Limb (tissue), 2 donors: ENCODE results near the gene BMP6.

Experiments
- DNase-seq, 2 donors: peaks; one replicate each; pipeline ENCODE4 v3.0.0-alpha.2; 2016; ENCODE audit errors: extremely low spot score in 2 of 2

BMP6 gene

DNA sequence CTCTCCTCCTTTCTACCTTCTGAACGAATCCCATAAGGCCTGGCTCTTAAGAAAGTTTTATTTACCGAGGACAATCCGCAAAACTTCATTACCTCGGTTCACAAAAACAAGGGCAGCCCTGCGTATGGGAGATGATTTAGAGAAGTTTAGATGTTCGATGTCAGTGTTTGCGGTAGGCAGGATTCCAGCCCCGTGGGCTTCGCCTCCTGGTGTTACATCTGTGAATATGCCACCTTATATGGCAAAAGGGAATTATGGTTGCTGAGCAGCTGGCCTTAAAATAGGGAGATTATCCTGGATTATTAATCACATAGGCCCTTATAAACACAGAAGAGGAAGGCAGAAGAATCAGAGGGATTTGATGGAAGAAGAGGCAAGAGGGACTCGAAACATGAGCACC is 21.1 kb downstream of the BMP6 start:
- no peak for DNase-seq

DNA sequence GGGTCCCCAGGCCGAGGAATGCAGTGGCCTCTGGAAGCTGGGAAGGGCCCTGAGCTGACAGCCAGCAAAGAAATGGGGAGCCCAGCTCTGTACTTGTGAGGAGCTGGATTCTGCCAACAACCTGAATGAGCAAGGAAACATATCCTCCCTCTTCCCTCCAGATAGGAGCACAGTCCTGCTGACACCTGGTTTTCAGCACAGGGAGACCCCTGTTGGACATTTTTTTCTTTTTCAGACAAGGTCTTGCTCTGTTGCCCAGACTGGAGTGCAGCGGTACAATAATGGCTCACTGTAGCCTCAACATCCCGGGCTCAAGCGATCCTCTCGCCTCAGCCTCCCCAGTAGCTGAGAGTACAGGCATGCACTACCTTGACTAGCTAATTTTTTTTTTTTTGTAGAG is 21.5 kb downstream of the BMP6 start:
- no peak for DNase-seq

DNA sequence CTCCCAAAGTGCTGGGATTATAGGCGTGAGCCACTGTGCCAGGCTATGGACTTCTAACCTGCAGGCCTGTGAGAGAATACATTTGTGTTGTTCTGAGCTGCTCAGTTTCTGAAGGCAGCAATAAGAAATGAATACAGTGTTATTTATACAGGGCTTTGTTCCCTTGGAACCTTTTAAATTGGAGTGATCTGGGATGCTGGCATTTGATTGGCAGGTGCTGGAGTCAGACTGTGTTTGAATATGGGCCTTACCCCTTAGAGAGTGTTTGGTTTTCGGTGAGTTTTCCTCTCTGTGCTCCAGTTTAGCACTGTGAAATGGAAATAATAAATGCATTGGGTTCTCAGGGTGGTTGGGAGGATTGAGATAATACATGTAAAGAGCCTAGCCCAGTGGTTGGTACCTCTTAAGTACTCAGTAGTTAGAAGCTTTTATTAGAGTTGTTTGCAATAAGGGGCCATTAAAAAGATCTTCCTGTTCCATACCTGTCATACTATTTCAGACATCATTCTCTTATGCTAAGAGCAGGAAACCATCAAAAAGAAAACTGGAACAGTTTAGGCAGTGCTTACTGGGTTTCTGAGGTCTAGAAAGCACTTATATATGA is 22.1 kb downstream of the BMP6 start:
- DNase-seq, result no peak

DNA sequence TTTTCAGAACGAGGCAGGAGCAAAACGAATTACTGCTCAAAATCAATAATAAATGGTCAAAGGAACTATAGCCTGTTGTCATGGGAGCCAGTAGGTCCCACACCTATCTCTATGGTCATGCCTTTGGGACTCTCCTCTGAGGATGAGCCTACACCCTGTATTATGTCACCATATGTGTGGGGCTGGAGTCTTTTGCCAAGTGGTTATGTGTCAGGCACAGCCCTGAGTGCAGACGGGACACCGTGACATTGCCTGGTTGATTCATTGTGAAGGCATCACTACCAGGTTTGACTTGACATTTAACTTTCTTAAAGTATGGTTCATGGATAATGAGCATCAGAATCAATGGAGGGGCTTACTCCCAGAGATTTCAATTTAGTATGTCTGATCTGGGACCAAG is 23.6 kb downstream of the BMP6 start:
- DNase-seq, result no peak

DNA sequence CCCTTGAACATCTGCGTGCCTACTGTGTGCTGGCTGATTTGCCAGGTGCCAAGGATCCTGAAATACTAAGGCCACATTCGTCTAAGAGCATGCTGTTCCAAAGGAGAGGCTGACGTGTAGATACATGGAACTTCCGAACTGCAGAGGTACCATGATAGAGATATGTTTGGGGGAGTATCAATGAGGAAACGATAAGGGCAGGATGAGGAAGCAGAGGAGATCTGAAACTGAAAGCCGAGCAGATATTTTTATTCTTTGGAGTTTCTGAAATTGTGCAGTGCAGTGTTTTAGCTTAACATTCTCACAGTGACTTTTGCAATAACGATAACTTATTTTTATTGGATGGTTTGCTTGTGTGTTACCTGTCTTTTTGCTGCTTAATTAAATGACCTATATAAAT is 24.3 kb downstream of the BMP6 start:
- no peak for DNase-seq

DNA sequence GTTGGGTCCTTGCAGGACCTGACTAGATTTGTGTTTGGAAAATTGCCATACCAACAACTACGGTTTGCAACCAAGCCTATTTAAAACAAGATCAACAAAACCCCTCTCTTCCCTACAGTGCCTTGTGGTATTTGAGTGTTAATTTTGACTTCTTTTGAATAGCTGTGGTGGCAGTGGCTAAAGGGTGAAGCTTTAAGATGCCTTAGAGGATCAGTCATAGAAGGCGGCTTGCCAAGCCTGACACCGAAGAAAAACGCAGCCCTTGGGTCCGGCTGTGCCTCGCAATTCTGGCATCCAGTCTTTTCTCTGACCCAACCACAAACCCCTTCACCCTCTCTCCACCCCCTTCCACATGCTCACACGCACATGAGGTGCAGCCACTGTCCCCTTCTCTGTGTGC is 32.6 kb downstream of the BMP6 start:
- DNase-seq, result no peak

DNA sequence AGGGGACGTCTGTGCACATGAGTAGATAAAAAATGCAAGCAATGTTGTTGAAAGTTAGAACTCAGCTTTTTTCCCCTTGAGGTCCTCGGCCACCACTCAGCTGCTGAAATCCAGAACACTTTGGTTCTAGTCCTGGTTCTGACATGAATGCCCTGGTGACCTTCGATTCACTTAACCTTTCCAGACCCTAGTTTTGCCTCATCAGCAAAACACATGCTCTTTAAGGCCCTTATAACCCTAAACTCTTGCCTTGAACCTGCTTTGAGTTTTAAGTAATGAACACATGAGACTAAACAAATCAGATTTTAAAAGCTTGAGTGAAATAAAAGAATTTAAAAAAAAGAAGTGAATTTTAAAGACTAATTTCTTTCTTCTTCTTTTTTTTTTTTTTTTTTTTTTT is 33.4 kb downstream of the BMP6 start:
- no peak for DNase-seq

DNA sequence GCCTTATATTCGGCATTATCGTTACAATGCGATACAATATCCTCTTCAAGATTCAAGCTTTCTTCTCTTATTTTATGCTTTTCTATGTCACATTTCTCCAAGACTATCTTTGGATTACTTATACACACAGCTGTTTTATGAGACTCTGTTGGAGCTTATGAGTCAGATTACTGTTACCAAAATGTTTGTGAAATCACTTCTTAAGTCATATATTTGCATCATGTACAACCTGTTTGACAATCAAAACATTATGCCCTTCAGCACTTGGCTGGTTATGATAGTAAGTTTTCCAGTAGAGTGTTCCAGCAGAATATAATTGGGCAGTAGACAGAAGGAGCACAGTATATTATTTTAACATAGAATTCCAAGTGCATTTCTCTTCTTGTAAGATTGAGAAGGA is 35.2 kb downstream of the BMP6 start:
- DNase-seq, result no peak

DNA sequence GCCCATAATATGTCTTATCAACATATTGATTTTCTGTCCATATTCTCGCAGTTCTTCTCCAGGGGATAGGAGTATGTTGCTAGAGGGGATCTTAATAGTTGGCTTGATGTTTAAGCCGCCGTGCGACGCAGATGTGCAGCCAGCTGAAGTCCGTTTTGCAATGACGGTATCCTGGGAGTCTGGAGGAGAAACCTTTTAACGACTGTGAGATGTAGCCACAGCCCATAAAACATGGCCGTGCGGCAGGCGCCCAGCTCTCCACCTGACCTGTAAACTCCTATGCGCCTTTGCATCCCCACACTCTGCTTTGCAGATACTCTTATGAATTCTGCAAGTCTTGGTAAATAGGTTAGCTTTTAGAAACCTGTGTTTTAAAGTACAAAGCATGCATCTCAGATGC is 36.9 kb downstream of the BMP6 start:
- DNase-seq, result no peak

DNA sequence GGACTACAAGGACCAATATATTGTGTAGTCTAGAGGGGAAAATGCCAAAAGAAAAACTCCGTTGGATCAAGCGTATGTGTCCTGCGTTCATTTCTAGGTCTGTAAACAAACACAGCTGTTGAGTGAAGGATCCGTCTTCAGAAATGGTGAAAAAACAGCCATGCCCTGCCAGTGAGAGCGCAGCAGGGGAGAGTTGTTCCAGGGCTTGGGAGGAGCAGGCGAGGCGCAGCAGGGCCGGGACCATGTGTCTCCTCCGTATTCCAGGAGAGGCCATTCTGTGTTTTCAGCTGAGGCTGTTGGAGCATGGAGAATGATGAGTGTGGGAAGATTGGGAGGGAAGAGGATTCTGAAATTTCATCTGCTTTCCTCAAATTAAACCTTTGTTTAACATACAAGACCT is 38.0 kb downstream of the BMP6 start:
- DNase-seq, result no peak

DNA sequence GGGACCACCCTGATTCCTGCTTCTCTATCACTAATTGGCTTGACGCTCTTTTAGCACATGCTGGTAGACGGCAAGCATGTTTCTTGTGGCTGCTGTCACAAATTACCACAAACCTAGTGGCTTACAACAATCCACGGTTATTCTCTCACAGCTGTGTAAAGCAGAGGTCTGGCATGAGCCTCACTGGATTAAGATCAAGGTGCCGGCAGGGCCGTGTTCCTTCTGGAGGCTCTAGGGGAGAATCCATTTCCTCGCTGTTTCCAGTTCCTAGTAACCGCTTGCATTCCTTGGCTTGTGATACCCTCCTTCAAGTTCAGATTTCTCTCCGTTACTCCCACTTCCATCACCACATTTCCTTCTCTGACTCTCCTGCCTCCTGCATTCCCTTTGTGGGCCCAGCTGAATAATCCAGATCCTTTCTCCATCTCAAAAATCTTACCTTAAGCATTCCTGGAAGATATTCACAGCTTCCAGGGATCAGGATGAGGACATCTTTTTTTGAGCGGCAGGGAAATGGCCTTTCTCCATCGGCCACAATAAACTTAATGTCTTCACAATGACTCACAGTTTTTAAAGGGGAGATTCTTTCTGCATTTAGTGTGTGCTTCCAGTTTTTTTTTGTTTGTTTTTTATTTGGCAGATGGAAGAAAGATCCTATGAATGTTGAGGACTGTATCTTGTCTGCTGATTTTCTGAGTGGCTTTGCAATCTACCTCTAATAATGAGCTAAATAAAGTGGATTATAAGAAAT is 39.9 kb downstream of the BMP6 start:
- no peak for DNase-seq

DNA sequence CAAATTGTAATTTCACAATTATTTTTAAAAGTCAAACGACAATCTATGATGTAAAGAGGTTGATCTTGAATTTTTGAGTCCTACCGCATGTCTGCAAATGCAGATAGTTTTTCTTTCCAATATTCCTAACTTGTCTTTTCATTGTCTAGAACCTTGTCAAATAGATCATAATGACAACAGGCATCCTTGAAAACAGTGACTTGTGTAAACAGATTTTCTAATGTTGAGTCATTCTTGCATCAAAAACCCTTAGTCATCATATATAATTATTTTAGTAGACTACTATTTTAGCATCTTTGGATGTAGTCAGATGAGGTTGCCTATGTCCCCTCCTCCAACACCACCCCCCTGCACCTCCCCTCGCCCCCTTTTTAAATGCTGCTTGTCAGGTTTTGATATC is 43.8 kb downstream of the BMP6 start:
- no peak for DNase-seq

DNA sequence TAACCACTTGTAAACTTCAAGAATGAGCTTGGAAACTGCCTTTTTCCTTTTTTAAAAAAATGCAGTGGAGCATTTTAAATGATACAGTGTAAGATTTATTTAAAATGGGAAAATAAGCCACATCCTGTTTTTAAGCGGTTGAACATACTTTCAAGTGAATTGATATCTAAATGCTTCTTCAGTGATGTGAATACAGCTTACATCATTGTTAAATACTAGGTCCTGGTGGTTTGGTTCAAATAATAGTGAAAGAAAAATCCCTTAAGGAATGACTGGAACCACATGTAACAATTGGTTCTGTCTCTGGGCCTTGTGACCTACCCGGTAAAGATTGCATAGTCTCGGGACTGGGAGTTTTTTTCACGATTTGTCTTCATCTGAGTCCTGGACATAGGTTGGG is 44.2 kb downstream of the BMP6 start:
- DNase-seq, result no peak

DNA sequence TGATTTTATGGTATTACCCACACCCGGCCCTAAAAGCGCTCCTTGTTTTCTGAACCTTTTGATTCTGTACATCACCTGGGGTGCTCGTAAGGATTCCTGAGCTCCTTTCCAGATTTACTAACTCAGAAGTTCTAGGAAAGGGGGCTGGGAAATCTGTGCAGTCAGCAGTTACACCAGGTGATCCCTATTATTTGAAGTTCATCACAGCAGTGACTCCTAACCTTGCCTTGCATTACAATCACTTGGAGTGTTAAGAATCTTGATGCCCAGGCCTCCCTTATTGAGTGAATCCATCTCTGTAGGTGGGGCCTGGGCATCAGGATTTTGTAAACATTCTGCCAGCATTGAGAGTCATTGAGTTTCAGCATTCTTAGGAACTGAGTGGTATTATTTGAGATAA is 44.7 kb downstream of the BMP6 start:
- no peak for DNase-seq

DNA sequence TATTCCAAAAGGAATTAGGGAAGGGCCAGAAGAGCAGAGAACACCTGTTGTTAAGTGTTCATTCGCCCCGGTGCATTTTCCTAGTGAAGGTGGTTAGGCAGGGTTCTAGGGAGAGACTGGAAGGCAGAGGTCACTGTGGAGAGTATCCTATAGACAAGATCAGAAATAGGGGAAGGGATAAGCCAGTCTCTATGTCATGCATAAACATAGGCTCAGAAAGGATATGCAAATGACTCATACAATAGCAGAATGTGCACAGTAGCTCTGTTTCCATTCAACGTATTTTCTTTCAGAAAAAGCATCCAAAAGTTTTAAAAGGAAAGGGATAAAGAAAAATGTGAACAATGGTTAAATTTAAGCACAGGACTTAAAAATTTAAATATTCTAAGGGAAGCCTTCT is 47.4 kb downstream of the BMP6 start:
- DNase-seq, result no peak

DNA sequence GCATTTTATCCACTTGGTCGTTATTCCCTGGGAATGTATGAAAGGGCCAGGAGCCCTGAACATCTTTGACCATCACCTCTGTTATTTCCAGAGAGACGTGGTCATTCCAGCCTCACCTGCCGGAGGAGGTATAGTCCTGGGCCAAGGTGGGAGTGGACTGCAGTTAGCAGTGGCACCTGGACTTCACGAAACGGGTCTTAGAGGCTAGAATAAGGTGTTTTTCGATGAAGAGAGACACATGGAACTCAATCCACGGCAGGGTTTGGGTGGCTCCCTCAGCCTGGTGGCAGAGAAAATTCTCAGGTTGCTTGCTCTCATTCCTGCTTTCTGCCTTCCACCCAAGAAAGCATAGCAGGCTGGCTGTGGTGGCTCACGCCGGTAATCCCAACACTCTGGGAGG is 48.0 kb downstream of the BMP6 start:
- no peak for DNase-seq

DNA sequence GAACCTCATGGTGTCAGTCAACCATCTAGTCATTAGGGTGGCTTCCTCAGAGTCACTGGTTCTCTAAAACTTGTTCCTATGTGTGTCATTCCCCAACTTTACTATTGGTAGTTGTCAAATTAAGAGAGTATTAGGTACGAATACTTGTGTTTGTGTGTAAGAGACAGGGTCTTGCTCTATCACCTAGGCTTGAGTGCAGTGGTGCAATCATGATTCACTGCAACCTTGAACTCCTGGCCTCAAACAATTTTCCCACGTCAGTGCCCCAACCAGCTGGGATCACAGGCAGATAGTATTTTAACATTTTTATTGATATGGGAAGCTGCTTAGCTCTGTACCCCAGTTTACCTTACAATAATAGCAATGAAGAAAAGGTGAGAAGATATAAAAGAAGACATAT is 50.6 kb downstream of the BMP6 start:
- no peak for DNase-seq

DNA sequence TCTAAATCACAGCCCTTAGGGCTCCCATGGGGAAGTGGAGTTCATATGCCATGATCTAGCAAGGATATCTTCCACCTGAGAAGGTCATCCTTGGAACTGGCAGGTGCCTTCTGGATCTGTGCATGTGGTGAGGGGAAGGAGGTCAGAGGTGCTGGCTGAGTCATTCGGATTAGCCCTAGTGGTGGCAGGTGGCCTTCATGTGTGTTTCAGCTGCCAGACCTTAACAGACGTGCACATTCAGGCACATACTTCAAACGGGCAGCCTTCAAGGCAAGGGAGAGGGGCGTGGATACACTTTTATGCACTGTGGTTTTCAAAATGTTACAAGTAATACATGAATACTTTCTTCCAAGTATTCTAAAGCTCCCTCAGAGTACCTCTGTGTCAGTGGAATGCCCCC is 51.2 kb downstream of the BMP6 start:
- no peak for DNase-seq

DNA sequence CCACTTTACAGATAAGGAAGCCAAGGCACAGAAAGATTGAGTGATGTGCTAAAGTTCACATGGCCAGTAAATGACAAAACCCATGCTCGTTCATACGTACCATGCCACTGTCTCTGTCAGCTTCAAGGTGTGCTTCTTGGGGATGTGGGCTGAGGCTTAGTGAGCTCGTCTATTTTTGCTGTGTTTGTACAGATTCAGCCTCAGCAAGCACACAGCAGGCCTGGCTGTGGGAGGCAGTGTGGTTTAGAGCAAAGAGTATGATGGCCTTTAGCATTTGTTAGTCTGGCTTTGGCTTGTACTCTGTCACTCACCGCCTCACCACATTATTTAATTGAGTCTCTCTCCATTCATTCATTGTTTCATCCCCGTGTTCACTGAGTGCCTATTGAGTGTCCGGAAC is 55.3 kb downstream of the BMP6 start:
- DNase-seq, result no peak

DNA sequence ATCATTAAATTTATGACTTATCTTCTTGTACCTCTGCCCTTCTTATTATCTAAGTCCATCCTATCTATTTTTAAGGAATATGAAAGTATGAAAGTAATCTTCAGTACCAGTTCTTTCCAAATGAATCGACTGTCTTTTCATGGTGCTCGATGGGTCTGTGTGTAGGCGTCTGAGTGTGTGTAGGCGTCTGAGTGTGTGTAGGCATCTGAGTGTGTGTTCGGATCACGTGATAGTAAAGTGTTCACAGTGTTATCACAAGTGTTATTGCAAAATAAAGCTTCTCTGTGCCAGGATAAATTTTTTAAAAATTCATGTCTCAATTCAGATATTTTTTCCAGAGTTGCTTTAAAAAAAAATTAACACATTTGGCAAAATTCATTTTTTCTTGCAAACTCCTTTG is 58.3 kb downstream of the BMP6 start:
- DNase-seq, result no peak

DNA sequence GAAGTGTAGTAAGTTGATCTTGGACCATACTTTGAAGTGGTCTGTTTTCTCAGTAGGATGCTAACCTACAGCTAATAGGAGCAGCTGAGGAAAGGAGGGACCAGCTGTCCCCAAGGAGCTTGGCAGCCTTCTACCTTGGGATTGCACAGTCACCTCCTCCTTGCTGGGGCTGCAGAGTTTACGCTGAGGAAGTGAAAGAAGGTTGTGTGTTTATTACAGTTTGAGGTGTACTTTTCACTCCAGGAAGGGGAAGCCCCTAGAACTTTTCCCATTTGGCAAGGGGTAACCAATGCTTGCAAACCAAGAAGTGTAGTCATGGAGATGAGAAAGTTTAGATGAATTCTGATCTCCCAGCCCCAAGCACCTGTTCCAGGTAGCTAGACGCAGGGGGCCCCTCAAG is 58.8 kb downstream of the BMP6 start:
- no peak for DNase-seq

DNA sequence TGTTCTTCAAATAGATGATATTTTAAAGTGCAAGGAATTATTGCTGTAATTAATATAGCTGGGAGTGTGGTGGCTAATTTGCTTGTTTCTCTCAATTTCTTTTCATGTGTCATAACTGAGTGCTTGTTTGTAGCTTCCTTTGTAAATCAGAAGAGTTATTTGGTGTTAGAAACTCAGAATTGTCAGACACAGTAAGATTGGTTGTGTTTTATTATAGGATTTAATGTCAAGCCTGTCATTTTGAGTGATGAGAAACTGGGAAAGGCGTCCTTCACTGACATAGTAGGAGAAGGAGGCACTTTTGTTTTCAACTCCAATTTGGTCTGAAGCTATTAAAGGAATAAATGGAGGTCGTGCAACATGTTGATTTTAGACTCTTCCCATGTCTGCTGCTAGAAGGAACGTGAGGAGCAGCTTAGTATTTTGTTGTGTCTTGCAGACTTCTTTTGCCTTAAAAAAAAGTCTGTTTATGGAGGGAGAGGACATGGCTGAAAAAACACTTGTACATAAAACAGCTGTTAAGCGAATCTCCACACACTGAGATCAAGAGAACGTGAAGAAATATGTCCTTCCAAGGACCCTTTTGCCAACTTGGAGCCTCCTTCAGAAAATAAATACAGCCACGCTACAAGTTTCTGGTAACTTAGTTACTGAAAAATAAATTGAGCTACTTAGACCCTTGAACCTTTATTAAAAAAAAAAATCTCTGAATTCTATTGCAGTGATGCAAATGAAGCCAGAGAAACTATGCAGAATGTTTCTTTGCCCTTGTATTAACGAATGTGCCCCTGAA is 59.5 kb downstream of the BMP6 start:
- DNase-seq, result peak in 1 of 2 donors; percentile 53

DNA sequence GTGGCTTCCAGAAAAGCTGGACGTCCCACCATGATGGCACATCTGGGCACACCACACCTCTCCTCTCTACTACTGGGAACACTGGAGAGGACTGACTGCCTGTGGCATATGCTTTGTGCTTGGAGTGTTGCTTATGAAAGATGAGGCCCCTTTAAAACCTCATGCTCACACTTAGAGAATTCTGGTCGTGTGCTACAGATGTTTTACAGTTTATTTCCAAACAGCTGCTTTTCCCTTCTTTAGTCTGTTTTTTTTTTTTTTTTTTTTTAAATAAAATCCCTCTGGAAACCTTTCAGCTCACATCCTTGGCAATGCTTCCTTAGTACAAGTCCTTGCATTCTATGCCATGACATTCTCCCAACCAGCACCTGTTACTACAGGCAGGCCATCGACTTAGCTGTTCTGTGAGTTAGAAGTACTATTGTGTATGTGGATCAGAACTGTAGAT is 60.3 kb downstream of the BMP6 start:
- DNase-seq, result peak in 1 of 2 donors; percentile 80
